Effector CD8-positive, alpha-beta T cell (primary cell): ENCODE measurements around the gene KIAA1328.
"Not testable (repeated sequence)": the region's sequence is repeated elsewhere in the genome, so short reads cannot be mapped to it uniquely, and the experiment has no call there.

Source experiments
- DNase-seq: peaks from one replicate; lab custom pipeline; 2025; lab: John Stamatoyannopoulos, UW

KIAA1328 gene

DNA sequence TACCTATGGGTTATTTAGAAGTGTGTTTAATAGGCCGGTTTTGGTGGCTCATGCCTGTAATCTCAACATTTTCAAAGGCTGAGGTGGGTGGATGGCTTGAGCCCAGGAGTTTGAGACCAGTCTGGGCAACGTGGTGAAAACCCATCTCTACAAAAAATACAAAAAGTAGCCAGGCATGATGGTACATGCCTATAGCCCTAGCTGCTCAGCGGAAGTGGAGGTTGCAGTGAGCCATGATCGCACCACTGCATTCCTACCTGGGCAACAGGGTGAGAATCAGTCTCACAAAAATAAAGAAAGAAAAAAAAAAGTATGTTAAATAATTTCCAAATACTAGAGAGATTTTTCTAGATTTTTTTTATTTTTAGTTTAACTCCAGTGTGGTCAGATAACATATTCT, 316.0 kb downstream of the KIAA1328 start:
- no peak for DNase-seq

DNA sequence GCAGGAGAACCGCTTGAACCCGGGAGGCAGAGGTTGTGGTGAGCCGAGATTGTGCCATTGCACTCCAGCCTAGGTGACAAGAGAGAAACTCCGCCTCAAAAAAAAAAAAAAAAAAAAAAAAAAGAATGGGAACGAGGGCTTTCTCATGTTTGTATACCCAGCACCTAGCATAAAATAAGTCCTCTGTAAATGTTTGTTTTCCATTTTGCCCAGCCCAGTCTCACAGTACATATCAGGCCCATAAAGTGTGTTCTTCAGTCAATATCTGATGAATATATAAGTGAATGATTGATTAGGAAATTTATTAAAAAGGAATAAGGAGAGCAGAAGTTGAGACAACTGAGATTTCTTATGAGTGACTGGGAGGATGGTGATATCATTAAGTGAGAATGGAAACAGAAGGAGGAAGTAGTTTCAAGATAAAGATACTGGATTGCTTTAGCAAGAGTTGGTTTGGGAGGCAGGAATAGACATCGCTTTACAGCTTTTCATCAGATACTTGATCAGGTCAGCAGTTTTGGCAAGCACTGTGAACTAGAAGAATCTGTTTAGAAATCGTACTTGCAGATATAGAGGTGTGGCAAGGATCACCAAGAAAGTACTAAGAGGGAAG, 327.5 kb downstream of the KIAA1328 start:
- DNase-seq: no peak

DNA sequence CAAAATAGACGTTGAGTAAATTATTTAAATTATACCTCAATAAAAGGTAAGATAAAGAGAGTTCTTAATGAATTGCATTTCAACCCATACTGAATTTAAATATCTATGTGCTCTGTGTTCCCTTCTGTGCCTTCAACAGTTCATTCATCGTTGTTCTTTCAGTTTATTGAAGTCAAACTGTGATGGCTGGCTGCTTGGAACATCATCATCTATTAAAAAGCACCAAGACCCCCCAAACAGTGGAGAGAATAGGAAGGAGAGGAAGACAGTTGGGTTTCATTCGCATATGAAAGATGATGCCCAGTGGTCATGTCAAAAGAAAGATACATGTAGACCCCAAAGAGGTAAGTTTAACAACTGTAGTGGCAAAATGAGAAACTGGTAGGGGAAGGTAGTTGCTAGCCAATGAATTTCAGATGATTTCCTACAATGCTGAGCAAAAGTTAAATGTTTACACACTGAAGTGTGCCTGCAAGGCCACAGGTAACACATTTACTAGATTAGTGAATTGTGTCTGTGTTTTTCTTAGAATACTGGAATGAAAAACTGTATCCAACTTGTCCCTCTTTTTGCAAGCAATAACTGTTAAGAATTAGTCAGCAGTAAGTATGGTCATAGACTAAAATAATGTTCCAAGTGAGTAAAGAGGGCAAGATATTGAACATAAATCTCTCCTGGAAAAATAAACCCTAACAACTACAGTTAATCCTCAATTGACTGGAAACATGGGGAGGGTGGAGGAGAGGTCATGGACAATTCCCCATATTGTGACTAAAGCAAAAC, 331.3 kb downstream of the KIAA1328 start:
- no peak for DNase-seq

DNA sequence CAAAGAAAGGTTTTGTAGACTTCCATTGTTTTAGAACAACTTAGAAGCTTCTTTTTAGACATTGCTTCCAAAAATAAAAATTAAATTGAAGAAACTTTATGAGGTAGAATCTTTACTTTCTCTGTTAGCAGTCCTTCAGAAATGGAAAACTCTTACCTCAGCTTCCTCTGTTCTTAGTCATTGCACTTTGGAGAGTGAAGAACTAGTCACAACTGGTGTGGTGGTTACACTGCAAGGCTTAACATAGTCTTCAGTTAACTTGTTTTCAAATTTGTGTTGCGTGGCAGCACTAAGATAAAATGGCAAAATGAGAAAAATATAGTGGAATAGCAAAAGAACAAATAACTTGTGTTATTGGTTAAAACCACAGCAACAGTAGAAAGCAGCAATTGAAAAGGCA, 332.6 kb downstream of the KIAA1328 start:
- DNase-seq: no peak

GRCh38 chr18:37162551-37162950, 333.6 kb downstream of the KIAA1328 start:
- no peak for DNase-seq

DNA sequence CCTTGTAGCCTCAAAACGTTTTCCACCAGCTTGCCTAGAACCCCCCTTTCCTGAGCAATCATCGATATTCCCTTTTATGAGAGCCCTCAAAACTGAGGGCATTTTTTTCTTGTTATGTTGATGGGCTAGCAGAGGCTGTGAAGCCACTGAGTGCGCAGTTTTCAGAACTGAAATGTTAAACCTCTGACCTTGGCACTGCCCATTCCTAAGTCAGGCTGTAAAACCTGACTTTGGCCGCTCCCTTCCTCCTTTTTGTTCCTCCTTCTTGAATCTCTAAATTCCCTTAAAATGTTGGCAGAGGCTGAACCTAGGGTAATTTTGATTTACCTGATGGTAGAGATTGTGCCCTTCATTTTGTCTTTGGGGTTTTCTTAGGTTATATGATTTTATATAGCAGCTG, 334.2 kb downstream of the KIAA1328 start:
- no peak for DNase-seq

GRCh38 chr18:37166491-37166890, 337.6 kb downstream of the KIAA1328 start:
- no peak for DNase-seq

DNA sequence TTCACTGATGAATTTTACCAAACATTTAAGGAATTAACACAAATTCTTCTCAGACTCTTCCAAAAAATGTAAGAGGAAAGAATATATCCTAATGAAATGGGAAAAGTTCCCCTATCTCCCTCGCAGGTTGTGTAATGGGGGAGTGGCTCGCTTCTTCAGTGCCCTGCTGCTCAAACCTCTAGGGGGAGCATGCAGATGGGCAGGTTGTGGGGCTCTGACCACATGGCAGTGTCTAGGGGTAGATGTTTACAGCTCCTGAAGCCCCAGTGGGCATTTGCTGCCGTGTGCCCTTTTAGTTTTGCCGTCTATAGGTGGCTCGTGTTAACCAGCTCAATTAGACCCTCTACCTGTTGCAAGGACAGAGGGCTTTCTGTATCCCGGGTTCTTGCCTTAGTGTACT, 338.0 kb downstream of the KIAA1328 start:
- DNase-seq: not testable (repeated sequence)

DNA sequence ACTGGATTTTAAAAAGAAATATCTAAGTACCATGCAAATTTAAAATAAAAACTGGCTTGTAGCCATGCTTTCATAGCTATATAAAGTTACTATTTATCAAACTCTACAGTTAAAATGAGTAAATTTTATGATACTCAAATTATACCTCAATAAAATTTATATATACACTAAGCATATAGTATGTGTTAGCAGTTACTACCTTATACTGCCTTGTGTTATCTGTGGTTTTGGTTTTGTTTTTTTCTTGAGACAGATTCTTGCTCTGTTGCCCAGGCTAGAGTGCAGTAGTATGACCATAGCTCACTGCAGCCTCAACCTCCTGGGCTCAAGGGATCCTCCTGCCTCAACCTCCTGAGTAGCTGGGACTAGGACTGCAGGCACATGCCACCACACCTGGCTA, 342.1 kb downstream of the KIAA1328 start:
- no peak for DNase-seq

- no peak for DNase-seq
These were observed 344.5 kb downstream of the KIAA1328 start for GRCh38 chr18:37173384-37173783.

DNA sequence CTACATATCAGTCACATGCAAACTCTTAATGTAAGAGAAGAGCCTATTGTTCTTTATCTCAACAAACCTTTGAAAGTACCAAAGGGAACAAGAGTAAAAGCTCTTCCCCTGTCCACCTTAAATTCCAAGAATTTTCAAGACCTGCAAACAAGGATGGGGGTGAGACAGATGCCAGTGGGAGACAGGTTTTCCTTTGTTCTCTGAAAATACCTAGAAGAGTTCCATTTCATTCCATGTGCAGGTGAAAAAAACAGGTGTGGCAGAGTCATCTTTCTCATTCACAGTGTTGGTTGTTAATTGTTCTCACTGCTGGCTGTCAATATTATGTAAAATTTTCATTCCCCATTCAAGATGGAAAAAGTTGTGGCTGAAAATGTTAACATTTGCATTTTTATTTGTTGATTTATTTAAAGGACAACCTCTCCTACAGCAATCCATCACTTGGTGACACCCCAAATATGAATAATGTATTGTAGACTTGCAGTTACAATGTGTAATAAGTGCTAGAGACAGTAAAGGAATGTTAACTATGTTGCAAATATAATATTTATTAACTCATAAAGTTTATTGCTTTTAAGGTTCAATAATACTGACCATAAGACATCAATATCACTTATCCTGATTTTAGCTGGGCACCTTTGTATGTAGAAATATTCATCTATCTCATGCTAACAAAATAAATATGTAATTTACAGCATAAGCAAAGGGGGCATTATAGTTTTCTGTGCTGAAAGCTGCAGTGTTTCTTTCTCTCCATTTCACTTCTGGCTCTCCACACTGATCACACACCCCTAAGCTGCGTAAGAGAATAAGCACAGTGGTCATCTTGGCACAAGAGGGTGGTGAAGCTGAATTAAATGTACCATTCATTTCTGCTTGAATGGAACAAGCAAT, 347.0 kb downstream of the KIAA1328 start:
- no peak for DNase-seq

DNA sequence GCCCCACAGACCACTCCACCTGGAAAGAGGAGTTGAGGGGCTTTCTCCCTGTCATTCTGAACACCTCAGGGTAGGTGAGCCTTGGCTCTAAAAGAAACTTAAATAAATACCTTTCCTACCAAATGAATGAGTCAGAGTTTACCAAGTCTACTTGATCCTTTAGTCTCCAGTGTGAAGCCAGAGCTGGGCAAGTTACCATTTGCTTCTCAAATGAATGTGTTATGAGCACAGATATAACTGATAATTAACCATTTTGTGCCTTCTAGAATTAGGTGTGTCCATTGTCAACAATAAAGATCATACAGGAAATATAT, 347.7 kb downstream of the KIAA1328 start:
- no peak for DNase-seq

GRCh38 chr18:37179384-37179783, 350.5 kb downstream of the KIAA1328 start:
- DNase-seq: no peak

DNA sequence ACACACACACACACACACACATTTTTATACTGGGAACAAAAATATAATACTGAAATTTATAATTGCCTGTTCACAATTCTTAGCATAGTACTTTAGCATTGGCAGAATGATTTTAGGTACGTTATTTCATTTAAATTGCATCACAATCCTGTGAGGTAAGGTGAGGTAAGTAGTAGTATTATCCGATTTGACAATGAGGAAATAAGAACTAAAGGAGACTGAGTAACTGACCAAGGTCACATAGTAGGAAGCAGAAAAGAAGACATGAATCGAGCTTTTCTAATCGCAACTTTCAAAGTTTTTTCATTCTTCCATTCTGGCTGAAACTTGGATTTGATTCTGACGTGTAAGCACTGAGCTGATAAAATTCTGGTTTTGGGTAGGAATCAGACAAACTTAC, 351.2 kb downstream of the KIAA1328 start:
- no peak for DNase-seq

DNA sequence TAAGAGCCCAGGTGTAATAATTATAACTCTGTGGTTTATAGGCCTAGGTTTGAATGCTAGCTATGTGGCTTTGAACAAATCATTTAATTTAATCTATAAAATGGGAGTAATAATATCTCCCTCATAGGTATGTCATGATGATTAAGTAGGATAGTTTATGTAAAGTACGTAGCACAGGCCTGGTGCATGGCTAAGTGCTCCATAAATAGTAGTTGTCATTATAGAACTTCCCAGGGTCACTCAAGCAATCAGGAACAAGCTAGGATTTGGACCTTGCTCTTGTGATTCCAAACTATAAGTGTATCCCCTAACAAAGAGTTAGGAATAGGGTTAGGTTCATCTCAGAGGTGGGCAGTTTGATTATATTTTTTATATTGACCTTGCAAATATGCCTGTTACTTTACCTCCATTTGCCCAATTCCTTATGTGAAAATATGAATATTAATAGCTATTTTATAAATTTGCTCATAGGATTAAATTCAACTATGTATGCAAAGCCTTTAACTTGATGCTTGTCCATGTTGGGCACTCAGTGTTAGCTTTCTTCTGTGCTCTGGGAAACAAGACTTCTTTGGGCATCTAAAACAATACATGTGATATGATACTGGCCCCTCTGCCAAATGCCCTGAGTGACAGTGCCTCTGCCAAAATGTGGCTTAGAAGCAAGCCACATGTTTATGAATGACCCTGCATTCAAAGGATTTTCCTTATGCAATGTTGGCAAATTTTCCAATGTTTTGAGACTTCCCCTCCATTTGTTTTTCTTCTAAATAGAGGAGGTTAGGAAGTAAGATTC, 353.6 kb downstream of the KIAA1328 start:
- DNase-seq: no peak

GRCh38 chr18:37184209-37184868, 355.4 kb downstream of the KIAA1328 start:
- DNase-seq: no peak

- no peak for DNase-seq
These were observed 359.3 kb downstream of the KIAA1328 start for GRCh38 chr18:37188016-37188791.

DNA sequence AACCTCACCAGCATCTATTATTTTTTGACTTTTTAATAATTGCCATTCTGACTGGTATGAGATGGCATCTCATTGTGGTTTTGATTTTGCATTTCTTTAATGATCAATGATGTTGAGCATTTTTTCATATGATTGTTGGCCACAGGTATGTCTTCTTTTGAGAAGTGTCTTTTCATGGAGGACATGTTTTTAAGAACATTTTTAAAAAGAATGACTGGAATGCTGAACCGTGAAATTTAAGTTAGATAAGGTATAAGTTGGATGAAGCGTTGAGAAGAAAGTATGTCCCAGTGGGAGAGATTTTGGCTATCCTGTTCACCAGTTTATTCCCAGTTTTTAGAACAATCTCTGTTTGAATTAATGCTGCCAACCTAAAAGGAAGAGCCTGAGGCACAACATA, 370.8 kb downstream of the KIAA1328 start:
- DNase-seq: no peak

- no peak for DNase-seq
These were observed 378.4 kb downstream of the KIAA1328 start for GRCh38 chr18:37207343-37207742.

DNA sequence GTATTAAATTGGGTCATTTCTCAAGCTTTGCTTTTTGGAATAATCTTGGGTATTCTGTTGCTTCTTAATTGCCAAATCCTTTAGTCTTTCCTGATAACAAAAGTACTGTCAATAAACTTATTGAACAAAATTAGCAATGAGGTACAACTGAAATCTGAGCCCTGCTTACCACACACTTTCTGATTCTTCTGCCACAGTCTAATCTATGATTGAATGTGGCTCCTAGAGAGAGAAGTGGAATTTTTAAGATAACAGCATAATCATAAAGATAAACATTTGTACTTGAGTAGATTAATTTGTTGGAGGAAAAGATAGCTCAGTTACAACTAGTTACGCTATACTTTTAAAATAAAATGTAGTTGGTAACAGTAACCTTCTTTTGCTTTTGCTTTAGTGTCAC, 381.9 kb downstream of the KIAA1328 start:
- no peak for DNase-seq
